Suppressor macrophage treated with lipopolysaccharide for 4 hours (primary cell): ENCODE measurements around the gene ZBED5.
"Not testable (repeated sequence)": the region's sequence is repeated elsewhere in the genome, so short reads cannot be mapped to it uniquely, and the experiment has no call there.

Experiments used
- DNase-seq: peaks from one replicate; pipeline ENCODE4 v3.0.0-alpha.2; 2020

The ZBED5 gene

GRCh38 chr11:10857709-10858438, at the start of gene ZBED5:
Gene ZBED5, minus strand, starts transcription at chr11:10858053. Its CDS starts 3,108 bp downstream, at chr11:10854945.
- DNase-seq: peak; percentile 98

GRCh38 chr11:10906521-10906920, 48.7 kb upstream of the ZBED5 start:
- no peak for DNase-seq

- no peak for DNase-seq
Observed at GRCh38 chr11:10902301-10903063, 44.6 kb upstream of the ZBED5 start.

GRCh38 chr11:10900681-10901415, 43.0 kb upstream of the ZBED5 start:
- DNase-seq: no peak

- peak; percentile 38 for DNase-seq
Observed at GRCh38 chr11:10899121-10899830, 41.4 kb upstream of the ZBED5 start.

GRCh38 chr11:10898763-10899025, 40.8 kb upstream of the ZBED5 start:
- DNase-seq: no peak

- peak; percentile 94 for DNase-seq
Observed at GRCh38 chr11:10898003-10898762, 40.3 kb upstream of the ZBED5 start.

GRCh38 chr11:10897150-10897549, 39.3 kb upstream of the ZBED5 start:
- no peak for DNase-seq

GRCh38 chr11:10896493-10896892, 38.6 kb upstream of the ZBED5 start:
- DNase-seq: no peak

- DNase-seq: no peak
Observed at GRCh38 chr11:10895285-10895684, 37.4 kb upstream of the ZBED5 start.

GRCh38 chr11:10894666-10895065, 36.8 kb upstream of the ZBED5 start:
- DNase-seq: no peak

GRCh38 chr11:10893714-10894151, 35.9 kb upstream of the ZBED5 start:
- DNase-seq: no peak

GRCh38 chr11:10892250-10892649, 34.4 kb upstream of the ZBED5 start:
- peak; percentile 55 for DNase-seq

GRCh38 chr11:10891151-10891720, 33.4 kb upstream of the ZBED5 start:
- DNase-seq: peak; percentile 54

- DNase-seq: not testable (repeated sequence)
Observed at GRCh38 chr11:10890083-10890482, 32.2 kb upstream of the ZBED5 start.

- DNase-seq: no peak
Observed at GRCh38 chr11:10887307-10887706, 29.5 kb upstream of the ZBED5 start.

- no peak for DNase-seq
Observed at GRCh38 chr11:10886652-10887250, 28.9 kb upstream of the ZBED5 start.

- DNase-seq: no peak
Observed at GRCh38 chr11:10885703-10886363, 28.0 kb upstream of the ZBED5 start.

- not testable (repeated sequence) for DNase-seq
Observed at GRCh38 chr11:10884292-10884691, 26.4 kb upstream of the ZBED5 start.

GRCh38 chr11:10881892-10882291, 24.0 kb upstream of the ZBED5 start:
- no peak for DNase-seq
